OCI-LY3 (cell line): ENCODE measurements around the gene PTPN6.
A peak's percentile ranks its signal among the peaks of the same experiment; 100 is the strongest.

Experiments
- H2AFZ ChIP-seq: fragments of 200-600, 300-600 bp; shearing (Covaris generic); 2 replicates; pipeline ENCODE4 v1.6.0; 2014; ENCODE audit warnings: antibody characterized with exemption, low read depth, low read length
- H3K27ac ChIP-seq: fragments of 200-600, 300-600 bp; sonication (generic); 2 replicates; pipeline ENCODE4 v1.5.1; 2014; ENCODE audit warnings: mild to moderate bottlenecking, low read length, moderate library complexity, mixed read lengths
- H3K27me3 ChIP-seq: fragments of 200-600, 300-600 bp; sonication (generic); 2 replicates; pipeline ENCODE4 v1.6.1; 2014; ENCODE audit warnings: low read depth, low read length, mixed read lengths
- H3K36me3 ChIP-seq: fragments of 200-600, 300-600 bp; sonication (generic); replicated peaks from 2 replicates; pipeline ENCODE3; 2014; ENCODE audit warnings: low read depth, low read length, mixed read lengths
- H3K4me1 ChIP-seq: fragments of 300-600, 200-600 bp; sonication (generic); 2 replicates; pipeline ENCODE4 v1.6.1; 2014; ENCODE audit warnings: low read length, mixed read lengths
- H3K4me2 ChIP-seq: fragments of 200-600, 300-600 bp; sonication (generic); 2 replicates; pipeline ENCODE4 v1.6.1; 2014; ENCODE audit warnings: low read length, mixed read lengths
- H3K4me3 ChIP-seq: fragments of 300-600, 200-600 bp; sonication (generic); 2 replicates; pipeline ENCODE4 v1.5.1; 2014; ENCODE audit warnings: antibody characterized with exemption, mild to moderate bottlenecking, low read length, moderate library complexity
- H3K79me2 ChIP-seq: fragments of 300-600, 200-600 bp; shearing (Covaris generic); 2 replicates; pipeline ENCODE4 v1.6.1; 2014; ENCODE audit warnings: mild to moderate bottlenecking, low read length, mixed read lengths
- H3K9ac ChIP-seq: fragments of 300-600, 200-600 bp; shearing (Covaris generic); 2 replicates; pipeline ENCODE4 v1.6.0; 2014; ENCODE audit warnings: mild to moderate bottlenecking, low read length, moderate library complexity
- H3K9me3 ChIP-seq: fragments of 200-600, 300-600 bp; shearing (Covaris generic); 2 replicates; pipeline ENCODE4 v1.6.1; 2014; ENCODE audit warnings: low read length, mixed read lengths; ENCODE audit not compliant: insufficient read depth
- H4K20me1 ChIP-seq: fragments of 200-600, 300-600 bp; sonication (generic); 2 replicates; pipeline ENCODE4 v1.6.1; 2016; ENCODE audit warnings: low read length, mixed read lengths; ENCODE audit not compliant: insufficient read depth
- CTCF ChIP-seq: fragments of 200-600, 300-600 bp; sonication (generic); IDR thresholded peaks from 2 replicates; pipeline ENCODE4 v1.5.1; 2014; ENCODE audit warnings: antibody characterized with exemption, low read length, low read depth
- EZH2phosphoT487 ChIP-seq: fragments of 200-600 bp; shearing (Covaris generic); IDR thresholded peaks from 2 replicates; pipeline ENCODE4 v1.6.1; 2018; ENCODE audit warnings: antibody characterized with exemption, mixed run types, low read depth

Gene PTPN6

GRCh38 chr12:6935371-6936193, 15.6 kb upstream of the PTPN6 start:
- Histone ChIP-seq H3K4me2 (no peak overlapping the region), H3K9ac (no peak overlapping the region), H3K4me1 (peaks cover 14% of the 10 kb centered on the region), H3K27me3 (no peaks in the 10 kb centered on the region), H3K27ac (no peak overlapping the region), H4K20me1 (no peaks in the 10 kb centered on the region), H2AFZ (no peak overlapping the region), H3K79me2 (peaks cover 32% of the 10 kb centered on the region), H3K36me3 (peaks cover 13% of the 10 kb centered on the region), H3K4me3 (peak overlapping the region; percentile 92; the same call in 1 of the 2 replicates), H3K9me3 (no peaks in the 10 kb centered on the region)
- no peak for TF ChIP-seq CTCF
- TF ChIP-seq EZH2phosphoT487: no peak

- Histone ChIP-seq H2AFZ (no peak overlapping the region), H3K4me1 (peaks cover 14% of the 10 kb centered on the region), H3K9me3 (no peaks in the 10 kb centered on the region), H3K27ac (peak overlapping the region; percentile 75), H4K20me1 (no peaks in the 10 kb centered on the region), H3K36me3 (peaks cover 13% of the 10 kb centered on the region), H3K4me2 (peak overlapping the region; percentile 92), H3K79me2 (peaks cover 27% of the 10 kb centered on the region), H3K9ac (peak overlapping the region; percentile 96; the same call in 1 of the 2 replicates), H3K27me3 (no peaks in the 10 kb centered on the region), H3K4me3 (peak overlapping the region; percentile 92)
- TF ChIP-seq EZH2phosphoT487 (no peak), CTCF (no peak)
Observed at GRCh38 chr12:6936194-6936635, 14.9 kb upstream of the PTPN6 start.

- TF ChIP-seq CTCF: 0 out of 2 replicates have a peak, but pooled peaks have one; percentile 10
- TF ChIP-seq EZH2phosphoT487: no peak
- Histone ChIP-seq H3K36me3 (peaks cover 13% of the 10 kb centered on the region), H3K9me3 (no peaks in the 10 kb centered on the region), H3K9ac (peak overlapping the region; percentile 96), H2AFZ (no peak overlapping the region), H3K27me3 (no peaks in the 10 kb centered on the region), H3K4me2 (peak overlapping the region; percentile 92), H3K4me1 (peaks cover 14% of the 10 kb centered on the region), H3K27ac (peak overlapping the region; percentile 75), H3K4me3 (peak overlapping the region; percentile 92), H4K20me1 (no peaks in the 10 kb centered on the region), H3K79me2 (peaks cover 27% of the 10 kb centered on the region)
Observed at GRCh38 chr12:6936636-6937480, 14.3 kb upstream of the PTPN6 start.
